Upper lobe of left lung (tissue), 6 donors: ENCODE measurements around the gene FAM200A. TPM values are rescaled to one million over a fixed set of nuclear protein-coding genes. Genes with fewer than 3 reads are reported as not detected.
"Not testable (repeated sequence)": the region's sequence is repeated elsewhere in the genome, so short reads cannot be mapped to it uniquely, and the experiment has no call there.

Source experiments
- ATAC-seq, 2 donors: fragments of 200-7000 bp; cut with Tn5 transposase; one replicate each; pipeline ENCODE4 v1.9.1; 2022; ENCODE audit warnings: mild to moderate bottlenecking in 2 of 2, moderate library complexity in 2 of 2; ENCODE audit not compliant: low FRiP score in 2 of 2
- DNase-seq, 2 donors: peaks; one replicate each; pipeline ENCODE4 v3.0.0-alpha.2; 2019 to 2020
- H3K27ac ChIP-seq, 4 donors: fragments of 200-600 bp; sonication (generic); one replicate each; pipeline ENCODE4 v1.5.1; 2016 to 2019
- H3K27me3 ChIP-seq, 4 donors: fragments of 200-600 bp; sonication (generic); one replicate each; pipeline ENCODE4 v1.5.1; 2017 to 2019
- H3K36me3 ChIP-seq, 4 donors: fragments of 200-600 bp; sonication (generic); one replicate each; pipeline ENCODE4 v1.5.1; 2016 to 2019
- H3K4me1 ChIP-seq, 4 donors: fragments of 200-600 bp; sonication (generic); one replicate each; pipeline ENCODE4 v1.5.1; 2018 to 2019
- H3K4me3 ChIP-seq, 4 donors: fragments of 200-600 bp; sonication (generic); one replicate each; pipeline ENCODE4 v1.5.1; 2017 to 2019; ENCODE audit warnings: mild to moderate bottlenecking in 2 of 4, moderate library complexity in 1 of 4
- H3K9me3 ChIP-seq, 4 donors: fragments of 200-600 bp; sonication (generic); one replicate each; pipeline ENCODE4 v1.5.1; 2018 to 2019
- CTCF ChIP-seq, 6 experiments: fragments of 450-650 bp in 4 of 6; fragments of 200-600 bp in 2 of 6; sonication (generic) in 2 of 6; IDR thresholded peaks; one replicate each; pipeline ENCODE4 v1.5.1; 2016 to 2019; ENCODE audit warnings: antibody characterized with exemption in 6 of 6
- EP300 ChIP-seq, 4 donors: sonication (generic); formaldehyde crosslinking; IDR thresholded peaks; one replicate each; pipeline ENCODE4 v1.5.1; 2017; ENCODE audit warnings: antibody characterized with exemption in 4 of 4, control low read depth in 2 of 4
- POLR2A ChIP-seq, 4 donors: fragments of 450-650 bp; IDR thresholded peaks; one replicate each; pipeline ENCODE4 v1.5.1; 2016 to 2017; ENCODE audit warnings: antibody characterized with exemption in 4 of 4, mild to moderate bottlenecking in 2 of 4
- POLR2AphosphoS5 ChIP-seq, 2 donors: sonication (generic); formaldehyde crosslinking; IDR thresholded peaks; one replicate each; pipeline ENCODE4 v1.5.1; 2017; ENCODE audit warnings: antibody characterized with exemption in 2 of 2
- WGBS, 2 donors: methylation state at CpG; one replicate each; pipeline ENCODE4 v1.1.5; 2017 to 2018; 5-methylcytosine and 5-hydroxymethylcytosine counted together
- total RNA-seq, 6 donors: library from RNA; depleted of rRNA in 4 of 6; stranded (reverse); fragments of >200 nt in 4 of 6; gene quantifications; one replicate each; pipeline versions ENCODE4 v1.1.0 to v1.2.1, GENCODE V29; 2016 to 2021
- donor health status: DM: no; HTN: no; CAD: no; lungs with moderate emphysema.
- donor health status: DM: no; HTN: yes; CAD: no; lungs with severe emphysema.

Gene FAM200A
- total RNA-seq, 6 donors from 2014 or later: 1.7 to 9.9 (median 5.1) TPM

DNA sequence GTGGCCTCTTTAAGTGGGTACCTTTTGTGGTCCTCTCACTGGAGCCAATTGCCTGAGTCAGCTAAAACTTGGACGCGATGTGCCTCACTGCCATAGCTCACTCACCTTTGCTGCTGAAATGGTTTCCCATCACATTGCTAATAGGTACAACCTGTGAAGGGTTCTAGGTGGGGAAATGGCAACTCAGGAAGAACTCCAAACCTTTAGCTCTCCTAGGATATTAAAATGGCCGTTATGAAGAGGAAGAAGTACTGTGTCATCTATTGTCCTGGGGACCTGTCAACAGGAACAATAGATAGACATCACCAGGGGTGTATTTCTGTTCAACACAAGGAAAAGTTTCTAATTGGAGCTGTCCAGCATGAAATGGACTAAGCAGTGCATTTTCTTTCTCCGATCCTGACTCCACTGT is 5.3 kb upstream of the FAM200A start:
- Histone ChIP-seq H3K4me3 (peak overlapping the region in 3 of 4 donors; percentile 80 to 87 (median 81)), H3K36me3 (peaks cover 9 to 36% (median 20%) of the 10 kb centered on the region in 4 donors), H3K9me3 (no peaks in the 10 kb centered on the region), H3K27ac (peak overlapping the region; percentile 98 to 100 (median 99)), H3K27me3 (no peaks in the 10 kb centered on the region), H3K4me1 (peaks cover 27 to 46% (median 29%) of the 10 kb centered on the region in 4 donors)
- ATAC-seq: no peak
- TF ChIP-seq POLR2A (IDR thresholded peaks at IDR 0.05) (no peak), EP300 (IDR thresholded peaks at IDR 0.05) (no peak), POLR2AphosphoS5 (IDR thresholded peaks at IDR 0.05) (no peak), CTCF (IDR thresholded peaks at IDR 0.05) (no peak)
- no peak for DNase-seq
- WGBS, 2 donors: 67 to 68% methylated on average over 4 of the region's 4 CpGs

GRCh38 chr7:99554939-99555338 is 3.0 kb upstream of the FAM200A start:
- Histone ChIP-seq H3K4me3 (no peak overlapping the region), H3K36me3 (peaks cover 0 to 15% (median 1%) of the 10 kb centered on the region in 4 donors), H3K9me3 (no peaks in the 10 kb centered on the region), H3K27ac (no peak overlapping the region), H3K4me1 (peaks cover 25 to 45% (median 28%) of the 10 kb centered on the region in 4 donors), H3K27me3 (no peaks in the 10 kb centered on the region)
- no peak for DNase-seq
- ATAC-seq: no peak
- WGBS, 2 donors: 86 to 89% methylated on average over 2 of the region's 2 CpGs
- TF ChIP-seq POLR2AphosphoS5 (IDR thresholded peaks at IDR 0.05) (no peak), CTCF (IDR thresholded peaks at IDR 0.05) (no peak), POLR2A (IDR thresholded peaks at IDR 0.05) (no peak)

DNA sequence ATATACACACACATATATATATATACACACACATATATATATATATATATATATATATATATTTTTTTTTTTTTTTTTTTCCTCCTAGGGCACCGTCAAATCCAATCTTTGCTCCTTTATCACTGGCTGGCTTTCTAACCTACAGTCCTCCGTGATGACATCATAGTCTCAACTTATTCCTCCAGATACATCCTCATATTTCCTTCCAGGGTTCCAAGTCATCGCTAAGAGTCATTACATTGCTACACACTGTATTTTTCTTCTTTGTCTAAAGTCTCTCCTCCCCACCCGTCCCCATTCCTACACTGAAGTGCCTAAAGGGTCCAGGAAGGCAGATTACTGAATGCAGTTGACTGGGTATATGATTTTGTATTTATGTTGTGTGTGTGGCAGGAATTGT is 1.1 kb upstream of the FAM200A start:
- H3K27me3 ChIP-seq: no peaks in the 10 kb centered on the region
- H3K27ac ChIP-seq: no peak overlapping the region
- DNase-seq (no peak), ATAC-seq (no peak)
- no peak overlapping the region for H3K4me3 ChIP-seq
- H3K4me1 ChIP-seq: peaks cover 20 to 36% (median 23%) of the 10 kb centered on the region in 4 donors
- H3K36me3 ChIP-seq: peaks cover 0 to 19% (median 2%) of the 10 kb centered on the region in 4 donors
- WGBS, 2 donors: 93 to 96% methylated on average over 4 of the region's 4 CpGs
- H3K9me3 ChIP-seq: peaks cover 0 to 2% (median 0%) of the 10 kb centered on the region in 4 donors
- no peak for TF ChIP-seq POLR2AphosphoS5 (IDR thresholded peaks at IDR 0.05)

GRCh38 chr7:99551334-99551733 is 580 bp downstream of the FAM200A start:
- ATAC-seq: peak; percentile 8 to 23

DNA sequence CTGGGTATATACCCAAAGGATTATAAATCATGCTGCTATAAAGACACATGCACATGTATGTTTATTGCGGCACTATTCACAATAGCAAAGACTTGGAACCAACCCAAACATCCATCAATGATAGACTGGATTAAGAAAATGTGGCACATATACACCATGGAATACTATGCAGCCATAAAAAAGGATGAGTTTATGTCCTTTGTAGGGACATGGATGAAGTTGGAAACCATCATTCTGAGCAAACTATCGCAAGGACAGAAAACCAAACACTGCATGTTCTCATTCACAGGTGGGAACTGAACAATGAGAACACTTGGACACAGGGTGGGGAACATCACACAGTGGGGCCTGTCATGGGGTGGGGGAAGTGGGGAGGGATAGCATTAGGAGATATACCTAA is 2.4 kb downstream of the FAM200A start:
- not testable (repeated sequence) for ATAC-seq, H3K27me3 ChIP-seq, DNase-seq, H3K9me3 ChIP-seq, H3K27ac ChIP-seq, H3K4me3 ChIP-seq
- WGBS, 2 donors: 93 to 100% methylated on average over 1 to 2 of the region's 2 CpGs
- H3K4me1 ChIP-seq: peaks cover 12 to 18% (median 13%) of the 10 kb centered on the region in 4 donors
- peaks cover 0 to 13% (median 11%) of the 10 kb centered on the region in 4 donors for H3K36me3 ChIP-seq

More at GRCh38 chr7:99551334-99551733, 580 bp downstream of the FAM200A start:
- no peaks in the 10 kb centered on the region for H3K27me3 ChIP-seq
- H3K36me3 ChIP-seq: peaks cover 0 to 23% (median 11%) of the 10 kb centered on the region in 4 donors
- TF ChIP-seq POLR2A (IDR thresholded peaks at IDR 0.05) (no peak), POLR2AphosphoS5 (IDR thresholded peaks at IDR 0.05) (no peak), CTCF (IDR thresholded peaks at IDR 0.05) (no peak), EP300 (IDR thresholded peaks at IDR 0.05) (no peak)
- peak overlapping the region; percentile 79 to 95 (median 86) for H3K27ac ChIP-seq
- peaks cover 0 to 6% (median 0%) of the 10 kb centered on the region in 4 donors for H3K9me3 ChIP-seq
- peak overlapping the region; percentile 79 to 88 (median 82) for H3K4me3 ChIP-seq
- WGBS, 2 donors: 16 to 18% methylated on average over 12 to 15 of the region's 15 CpGs
- peaks cover 12 to 20% (median 13%) of the 10 kb centered on the region in 4 donors for H3K4me1 ChIP-seq
- no peak for DNase-seq

DNA sequence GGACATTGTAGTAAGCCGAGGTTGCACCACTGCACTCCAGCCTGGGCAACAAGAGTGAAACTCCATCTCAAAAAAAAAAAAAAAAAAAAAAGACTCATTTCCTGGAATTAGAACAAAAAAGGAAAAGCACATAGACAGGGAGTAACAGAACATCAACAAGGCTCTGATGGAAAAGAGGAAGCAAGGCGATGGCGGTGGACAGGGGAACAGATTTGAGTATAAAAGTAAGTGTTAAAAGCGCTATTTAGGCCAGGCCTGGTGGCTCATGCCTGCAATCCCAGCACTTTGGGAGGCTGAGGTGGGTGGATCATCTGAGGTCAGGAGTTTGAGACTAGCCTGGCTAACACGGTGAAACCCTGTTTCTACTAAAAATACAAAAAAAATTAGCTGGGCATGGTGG is 6.6 kb downstream of the FAM200A start:
- 92 to 95% methylated on average over 5 of the region's 5 CpGs for WGBS, 2 donors
- DNase-seq, ATAC-seq: not testable (repeated sequence)

More for the DNA sequence above, 6.6 kb downstream of the FAM200A start:
- Histone ChIP-seq H3K36me3 (peaks cover 0 to 15% (median 10%) of the 10 kb centered on the region in 4 donors), H3K9me3 (peaks cover 5 to 31% (median 21%) of the 10 kb centered on the region in 4 donors)
- H3K27me3 ChIP-seq, H3K4me1 ChIP-seq, H3K27ac ChIP-seq, H3K4me3 ChIP-seq: not testable (repeated sequence)
